GM18858 (cell line): ENCODE measurements around the gene DPY19L2.
"Not testable (repeated sequence)": the region's sequence is repeated elsewhere in the genome, so short reads cannot be mapped to it uniquely, and the experiment has no call there.

Experiments
- ATAC-seq: cut with Tn5 transposase; IDR thresholded peaks from one replicate; pipeline ENCODE4 v1.9.1; 2021; ENCODE audit not compliant: unreplicated experiment

DPY19L2 gene

GRCh38 chr12:63545298-63545916 lies 122.9 kb downstream of the DPY19L2 start:
- not testable (repeated sequence) for ATAC-seq

DNA sequence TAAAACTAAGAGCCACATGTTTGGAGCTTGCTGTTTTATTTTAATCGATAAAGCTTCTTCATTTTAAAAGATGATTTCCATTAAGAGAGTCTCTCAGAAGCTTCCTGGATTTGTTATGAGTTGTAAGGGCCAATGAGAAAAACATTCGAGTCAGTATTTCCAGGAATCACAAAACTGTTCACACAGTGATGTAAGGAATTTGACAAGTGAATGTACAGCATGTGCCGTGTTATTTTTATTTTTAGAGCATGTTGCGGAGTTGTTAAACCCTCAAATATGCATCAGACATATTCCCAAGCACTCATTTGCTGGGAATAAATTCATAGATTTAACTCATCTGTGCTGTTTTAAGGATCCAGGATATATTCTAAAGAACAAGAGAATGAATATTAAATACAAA lies 129.6 kb downstream of the DPY19L2 start:
- not testable (repeated sequence) for ATAC-seq

- not testable (repeated sequence) for ATAC-seq
Measured at GRCh38 chr12:63537838-63538237, 130.5 kb downstream of the DPY19L2 start.

- ATAC-seq = not testable (repeated sequence)
Measured at GRCh38 chr12:63529641-63530040, 138.7 kb downstream of the DPY19L2 start.

DNA sequence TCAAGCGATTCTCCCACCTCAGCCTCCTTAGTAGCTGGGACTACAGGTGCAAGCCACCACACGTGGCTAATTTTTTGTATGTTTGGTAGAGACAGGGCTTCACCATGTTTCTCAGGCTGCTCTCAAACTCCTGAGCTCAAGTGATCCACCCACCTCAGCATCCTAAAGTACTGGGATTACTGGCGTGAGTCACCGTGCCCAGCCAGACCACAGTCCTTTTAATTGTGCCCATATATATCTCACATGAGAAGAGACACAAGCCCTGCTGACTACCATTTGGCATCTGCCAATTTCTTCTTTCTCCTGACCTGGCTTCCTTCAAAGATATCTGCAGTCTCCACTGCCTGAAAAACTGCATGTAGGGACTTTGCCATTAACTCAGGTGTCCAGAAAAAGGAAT lies 142.5 kb downstream of the DPY19L2 start:
- no peak for ATAC-seq

- ATAC-seq = no peak
Measured at GRCh38 chr12:63521706-63522105, 146.6 kb downstream of the DPY19L2 start.
